ENCODE results near the gene ZSCAN31. TPM values are rescaled to one million over a fixed set of nuclear protein-coding genes. Genes with fewer than 3 reads are reported as not detected.

ZSCAN31 gene
- total RNA-seq, 1 experiment from 2014 or later: 3.5 TPM

DNA sequence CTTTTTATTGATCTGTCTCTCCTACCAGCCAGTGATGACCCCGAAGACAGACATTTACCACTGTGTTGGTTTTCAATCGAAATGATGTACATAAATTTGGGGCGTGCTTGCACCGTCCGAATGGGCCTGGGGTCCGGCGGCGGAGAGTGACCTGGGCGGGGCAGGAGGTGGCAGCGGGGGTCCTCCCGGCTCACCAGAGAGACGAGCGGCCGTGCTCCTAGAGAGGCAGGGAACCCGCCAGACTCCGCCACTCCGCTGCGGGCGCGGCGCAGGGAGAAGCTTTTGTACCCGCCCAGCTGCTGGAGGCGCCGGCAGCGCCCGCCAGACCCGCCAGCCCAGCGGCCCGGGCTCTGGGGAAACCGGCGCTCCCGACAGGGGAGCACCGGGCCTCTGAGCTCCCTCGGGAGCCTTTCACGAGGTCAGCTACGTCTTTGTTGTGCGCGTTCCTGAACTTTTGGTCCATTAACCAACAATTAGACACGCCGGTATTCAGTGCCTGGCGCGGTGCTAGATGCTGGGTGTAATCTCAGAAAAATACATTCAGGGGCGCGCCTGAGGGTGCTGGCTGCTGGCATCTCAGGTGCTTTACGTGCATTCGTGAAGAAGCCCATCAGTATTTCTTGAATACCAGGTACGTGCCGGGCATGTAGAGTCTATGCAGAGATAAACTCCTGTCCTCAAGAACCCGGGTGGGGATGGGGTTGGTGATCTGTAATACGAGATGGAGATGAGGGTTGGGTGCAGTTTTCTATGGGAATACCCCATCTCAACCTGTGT lies 54.5 kb downstream of the ZSCAN31 start, which contains the start of gene PGBD1:
Gene PGBD1 (plus strand): TSS at position 285 of the 777 bp plus-strand sequence. CDS start 2,242 bp downstream, outside the sequence.
- Histone ChIP-seq H3K4me1 (ENCODE audit: insufficient read depth, low read length, poor library complexity, severe bottlenecking) (no peaks in the 10 kb centered on the region), H3K36me3 (ENCODE audit: insufficient read depth, low read length, poor library complexity, severe bottlenecking) (peaks cover 35% of the 10 kb centered on the region), H3K4me3 (ENCODE audit: low read depth, low read length, poor library complexity, severe bottlenecking) (peak within 1 kb of the TSS; percentile 82), H3K9me3 (ENCODE audit: low read depth, low read length, poor library complexity, severe bottlenecking) (peaks cover 5% of the 10 kb centered on the region), H3K27me3 (replicated peaks; ENCODE audit: insufficient read depth, low read depth, low read length, poor library complexity) (no peaks in the 10 kb centered on the region), H3K27ac (ENCODE audit: low read depth, low read length, poor library complexity, severe bottlenecking) (peak within 1 kb of the TSS; percentile 77)
- intact Hi-C loops (cut with micrococcal nuclease; ENCODE audit: unreplicated experiment): no loop called here
- TF ChIP-seq CTCF (conservative IDR thresholded peaks at IDR 0.05; ENCODE audit: low read depth, low read length) (no peak), EZH2 (IDR thresholded peaks at IDR 0.05; ENCODE audit: borderline replicate concordance, low read depth, low read length, poor library complexity, severe bottlenecking) (no peak)
- peak; percentile 89 for DNase-seq (ENCODE audit: low spot score)
- ChIA-PET CTCF (no interaction called here), POLR2A (ENCODE audit: low non-redundant PET) (interaction anchor here (0.7 kb wide), 1 partner anchor 54 kb away, joined by 3 read pairs; the partner anchor contains the start of gene ZSCAN31)
- no TSS peak for BruUV-seq (replicated peaks)

DNA sequence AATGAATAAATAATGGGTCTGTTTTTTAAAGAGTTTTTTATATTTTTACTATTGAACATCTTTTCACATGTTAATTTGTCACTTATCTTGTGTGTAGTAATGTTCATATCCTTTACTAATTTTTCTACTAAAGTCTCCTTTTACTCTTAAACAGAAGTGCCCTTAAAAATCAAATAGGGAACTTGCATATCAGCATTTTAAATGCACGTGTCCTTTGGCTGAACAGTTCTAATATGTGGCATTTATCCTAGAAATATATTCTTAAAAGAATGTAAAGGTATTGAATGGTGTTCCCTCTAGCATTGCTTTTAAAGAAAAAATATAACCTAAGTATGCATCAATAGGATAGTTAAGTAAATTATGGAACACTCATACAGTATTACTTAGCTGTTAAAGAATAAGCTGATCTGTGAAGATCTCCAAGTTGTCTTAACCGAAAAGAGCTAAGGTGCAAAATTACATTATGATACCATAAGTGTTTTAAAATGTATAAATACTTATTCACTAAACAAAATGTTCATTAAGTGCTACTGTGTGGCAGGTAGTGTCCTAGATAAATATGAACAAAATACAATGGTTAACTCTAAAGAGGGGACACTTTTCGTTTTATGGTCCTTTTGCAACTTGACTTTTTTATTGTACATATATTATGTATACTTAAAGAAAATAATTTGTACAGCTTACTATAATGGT lies 55.2 kb downstream of the ZSCAN31 start:
- no peaks in the 10 kb centered on the region for H3K4me1 ChIP-seq (ENCODE audit: insufficient read depth, low read length, poor library complexity, severe bottlenecking)
- no TSS peak for BruUV-seq (replicated peaks)
- H3K27ac ChIP-seq (ENCODE audit: low read depth, low read length, poor library complexity, severe bottlenecking): no peak overlapping the region
- TF ChIP-seq CTCF (conservative IDR thresholded peaks at IDR 0.05; ENCODE audit: low read depth, low read length): no peak
- no peak for TF ChIP-seq EZH2 (IDR thresholded peaks at IDR 0.05; ENCODE audit: borderline replicate concordance, low read depth, low read length, poor library complexity, severe bottlenecking)
- peak overlapping the region; percentile 82 for H3K4me3 ChIP-seq (ENCODE audit: low read depth, low read length, poor library complexity, severe bottlenecking)
- POLR2A ChIA-PET (ENCODE audit: low non-redundant PET): no interaction called here
- CTCF ChIA-PET: no interaction called here
- peaks cover 38% of the 10 kb centered on the region for H3K36me3 ChIP-seq (ENCODE audit: insufficient read depth, low read length, poor library complexity, severe bottlenecking)
- peaks cover 5% of the 10 kb centered on the region for H3K9me3 ChIP-seq (ENCODE audit: low read depth, low read length, poor library complexity, severe bottlenecking)
- intact Hi-C loops (cut with micrococcal nuclease; ENCODE audit: unreplicated experiment): no loop called here
- H3K27me3 ChIP-seq (replicated peaks; ENCODE audit: insufficient read depth, low read depth, low read length, poor library complexity): no peaks in the 10 kb centered on the region
- DNase-seq (ENCODE audit: low spot score): no peak

DNA sequence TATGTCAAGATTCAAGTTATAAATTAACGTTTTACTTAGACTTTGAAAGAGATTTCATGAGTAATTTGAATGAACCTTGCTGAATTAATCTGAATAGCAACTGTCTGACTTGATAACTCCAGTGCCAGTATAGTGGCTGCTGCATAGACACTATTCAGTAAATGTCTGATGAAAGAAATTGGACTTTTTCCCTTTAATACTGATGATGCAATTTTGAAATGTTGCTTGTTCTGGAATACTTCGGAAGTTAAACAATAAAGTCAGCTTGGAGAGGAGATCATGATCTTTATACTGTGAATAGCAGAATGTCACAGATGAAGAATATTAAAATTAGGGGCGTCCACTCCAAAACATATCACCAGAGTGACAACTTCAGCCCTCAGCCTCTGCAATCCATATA lies 58.2 kb downstream of the ZSCAN31 start:
- BruUV-seq (replicated peaks): no TSS peak
- CTCF ChIA-PET: no interaction called here
- Histone ChIP-seq H3K4me3 (ENCODE audit: low read depth, low read length, poor library complexity, severe bottlenecking) (no peak overlapping the region), H3K4me1 (ENCODE audit: insufficient read depth, low read length, poor library complexity, severe bottlenecking) (no peaks in the 10 kb centered on the region), H3K27ac (ENCODE audit: low read depth, low read length, poor library complexity, severe bottlenecking) (no peak overlapping the region), H3K27me3 (replicated peaks; ENCODE audit: insufficient read depth, low read depth, low read length, poor library complexity) (no peaks in the 10 kb centered on the region), H3K9me3 (ENCODE audit: low read depth, low read length, poor library complexity, severe bottlenecking) (no peaks in the 10 kb centered on the region), H3K36me3 (ENCODE audit: insufficient read depth, low read length, poor library complexity, severe bottlenecking) (peaks cover 43% of the 10 kb centered on the region)
- intact Hi-C loops (cut with micrococcal nuclease; ENCODE audit: unreplicated experiment): no loop called here
- POLR2A ChIA-PET (ENCODE audit: low non-redundant PET): no interaction called here
- no peak for DNase-seq (ENCODE audit: low spot score)
- TF ChIP-seq CTCF (conservative IDR thresholded peaks at IDR 0.05; ENCODE audit: low read depth, low read length) (no peak), EZH2 (IDR thresholded peaks at IDR 0.05; ENCODE audit: borderline replicate concordance, low read depth, low read length, poor library complexity, severe bottlenecking) (no peak)

All from A673 (cell line).